Measurements from ENCODE around the gene ZNF467.

The ZNF467 gene

DNA sequence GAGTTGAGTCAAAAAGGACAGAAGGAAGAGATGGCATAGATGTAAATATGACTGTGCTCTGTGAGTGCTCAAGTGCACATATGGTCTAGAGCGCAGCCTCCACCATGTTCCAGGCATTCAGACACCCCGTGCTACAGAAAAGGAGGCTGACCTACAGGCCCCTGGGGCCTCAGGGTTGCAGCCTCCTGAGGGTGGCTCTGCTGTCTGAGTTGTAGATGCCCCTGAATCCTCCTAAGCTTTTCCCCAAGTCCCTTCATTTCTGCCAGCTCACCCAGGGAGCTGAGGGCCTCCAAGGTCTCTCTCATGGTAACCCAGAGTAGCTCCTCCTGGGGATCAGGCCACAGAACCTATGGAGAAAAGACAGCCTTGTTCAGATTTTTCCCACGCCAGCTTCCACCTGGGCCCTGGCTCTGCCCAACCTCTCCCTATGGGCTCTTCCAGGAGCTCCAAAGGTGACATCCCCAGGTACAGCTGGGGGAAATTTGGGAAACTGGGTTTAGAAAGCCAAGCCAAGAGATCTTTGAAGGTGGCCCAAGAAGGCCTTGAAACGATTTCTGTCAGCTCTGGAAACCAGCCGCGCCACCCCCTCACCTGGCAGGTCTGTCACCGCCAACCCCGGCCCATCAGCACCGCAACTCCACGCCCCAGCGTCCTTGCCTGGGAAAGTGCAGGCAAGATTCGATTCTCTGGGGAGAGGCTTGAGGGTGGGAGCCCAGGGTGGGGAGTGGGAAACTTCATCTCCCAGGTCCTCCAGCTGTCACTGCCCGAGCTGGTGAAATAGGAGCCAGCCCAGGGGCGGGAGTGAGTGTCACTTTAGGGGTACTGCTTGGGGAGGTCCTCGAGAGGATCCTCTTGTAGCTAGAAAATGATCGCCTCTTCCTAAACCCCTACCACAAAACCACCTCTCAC is 2.4 kb downstream of the ZNF467 start:
- DNase-seq (ENCODE audit: low read depth): no peak

DNA sequence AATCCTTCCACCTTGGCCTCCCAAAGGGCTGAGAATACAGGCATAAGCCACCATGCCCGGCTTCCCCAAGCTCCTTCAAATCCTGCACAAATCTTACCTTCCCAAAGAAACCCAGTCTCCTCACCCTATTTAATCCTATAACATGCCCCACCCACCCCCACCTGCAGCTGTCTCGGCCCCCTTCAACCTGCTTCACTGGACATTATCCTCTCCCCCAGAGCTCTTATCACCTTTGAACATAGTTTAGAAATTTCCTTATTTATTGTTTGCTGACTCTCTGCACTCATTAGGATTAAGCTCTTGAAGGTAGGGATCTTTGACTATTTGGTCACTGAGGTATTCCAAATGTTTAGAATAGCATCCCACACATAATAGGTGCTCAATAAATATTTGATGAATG is 3.5 kb downstream of the ZNF467 start:
- no peak for DNase-seq (ENCODE audit: low read depth)

DNA sequence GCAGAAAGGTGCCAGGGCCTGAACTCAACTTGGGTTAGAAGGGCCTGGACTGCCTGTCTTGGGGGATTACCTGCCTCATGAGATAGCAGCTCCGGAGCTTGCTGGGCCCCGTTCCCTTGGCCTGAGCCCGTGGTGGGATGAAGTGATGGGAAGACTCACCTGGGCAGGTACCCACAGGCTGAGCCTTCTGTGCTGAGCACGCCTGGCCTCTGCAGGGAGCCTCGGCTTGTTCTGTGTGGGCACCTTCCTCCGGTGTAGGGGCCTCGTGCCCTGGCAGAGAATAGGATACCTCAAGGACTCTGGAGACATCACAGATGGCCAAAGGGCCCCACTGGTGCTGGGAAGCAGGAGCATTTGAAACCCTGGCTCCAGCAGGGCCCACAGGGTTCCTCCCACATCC is 4.5 kb downstream of the ZNF467 start:
- no peak for DNase-seq (ENCODE audit: low read depth)

DNA sequence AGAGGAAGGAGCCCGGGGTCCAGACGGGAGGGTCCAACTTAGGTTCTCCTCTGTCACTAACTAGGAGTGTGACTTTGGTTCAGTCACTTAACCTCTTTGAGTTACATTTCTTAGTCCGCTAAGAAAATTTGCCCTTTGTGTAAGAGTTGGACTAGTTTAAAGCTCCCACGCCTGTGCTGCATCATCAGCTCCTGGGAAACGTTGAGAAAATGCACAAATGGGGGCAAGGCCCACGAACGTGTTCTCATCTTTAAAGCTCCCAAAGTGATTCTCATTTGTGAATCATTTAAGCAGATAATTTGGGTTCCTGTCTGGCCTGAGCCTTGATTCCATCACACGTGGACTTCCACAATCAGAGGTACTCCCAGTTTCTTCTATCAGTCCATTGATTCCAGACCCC is 6.3 kb downstream of the ZNF467 start:
- DNase-seq (ENCODE audit: low read depth): no peak

DNA sequence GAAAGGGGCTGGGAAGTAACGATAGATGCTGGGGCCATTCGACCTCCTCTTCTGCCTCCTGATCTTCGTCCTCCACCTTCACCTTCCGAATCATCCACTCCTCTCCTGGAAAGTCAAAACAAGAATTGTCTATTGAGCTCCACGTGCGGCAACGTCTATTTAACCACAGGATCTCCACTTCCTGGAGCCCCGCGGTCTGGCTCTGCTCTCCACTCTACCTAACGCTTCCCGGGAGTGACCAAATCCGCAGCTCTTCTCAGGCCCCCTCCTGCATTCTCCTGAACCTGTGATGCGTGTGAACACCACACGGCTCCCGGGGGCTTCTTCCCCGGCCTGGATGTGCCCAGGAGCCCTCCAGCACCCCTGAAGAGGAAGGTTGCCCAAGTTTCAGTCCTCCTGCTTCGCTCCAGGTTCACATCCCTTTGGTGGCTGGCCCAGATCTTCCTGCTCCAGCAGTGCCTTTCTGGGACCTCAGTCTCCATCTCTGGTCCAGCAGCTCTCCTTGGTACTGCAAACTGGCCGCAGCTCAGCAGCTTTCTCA is 7.2 kb downstream of the ZNF467 start:
- no peak for DNase-seq (ENCODE audit: low read depth)

DNA sequence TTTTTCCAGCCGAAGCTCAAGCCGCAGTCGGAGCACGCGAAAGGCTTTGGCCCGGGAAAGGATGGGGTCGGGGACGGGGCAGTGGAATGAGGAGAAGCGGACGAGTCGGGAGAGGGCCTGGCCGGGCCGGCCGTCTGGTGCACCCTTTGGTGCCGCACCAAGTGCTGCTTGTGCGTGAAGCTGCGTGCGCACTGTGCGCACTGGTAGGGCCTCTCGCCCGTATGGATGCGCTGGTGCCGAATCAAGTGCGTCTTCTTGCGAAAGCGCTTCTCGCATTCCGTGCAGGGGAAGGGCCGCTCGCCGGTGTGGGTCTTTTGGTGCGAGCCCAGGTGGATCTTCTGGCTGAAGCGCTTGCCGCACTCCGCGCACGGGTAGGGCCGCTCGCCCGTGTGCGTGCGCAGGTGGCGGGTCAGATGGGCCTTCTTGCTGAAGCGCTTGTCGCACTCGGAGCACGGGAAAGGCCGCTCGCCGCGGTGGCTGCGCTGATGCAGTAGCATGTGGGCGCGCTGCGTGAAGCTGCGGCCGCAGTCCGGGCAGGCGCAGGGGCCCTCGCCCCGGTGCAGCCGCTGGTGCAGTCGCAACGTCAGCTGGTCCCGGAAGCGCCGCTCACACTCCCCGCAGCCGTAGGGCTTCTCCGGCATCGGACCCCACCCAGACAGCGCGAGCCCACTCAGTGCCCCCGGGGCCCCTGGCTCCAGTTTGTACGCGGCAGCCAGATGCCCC is 7.8 kb downstream of the ZNF467 start:
- DNase-seq (ENCODE audit: low read depth): no peak

DNA sequence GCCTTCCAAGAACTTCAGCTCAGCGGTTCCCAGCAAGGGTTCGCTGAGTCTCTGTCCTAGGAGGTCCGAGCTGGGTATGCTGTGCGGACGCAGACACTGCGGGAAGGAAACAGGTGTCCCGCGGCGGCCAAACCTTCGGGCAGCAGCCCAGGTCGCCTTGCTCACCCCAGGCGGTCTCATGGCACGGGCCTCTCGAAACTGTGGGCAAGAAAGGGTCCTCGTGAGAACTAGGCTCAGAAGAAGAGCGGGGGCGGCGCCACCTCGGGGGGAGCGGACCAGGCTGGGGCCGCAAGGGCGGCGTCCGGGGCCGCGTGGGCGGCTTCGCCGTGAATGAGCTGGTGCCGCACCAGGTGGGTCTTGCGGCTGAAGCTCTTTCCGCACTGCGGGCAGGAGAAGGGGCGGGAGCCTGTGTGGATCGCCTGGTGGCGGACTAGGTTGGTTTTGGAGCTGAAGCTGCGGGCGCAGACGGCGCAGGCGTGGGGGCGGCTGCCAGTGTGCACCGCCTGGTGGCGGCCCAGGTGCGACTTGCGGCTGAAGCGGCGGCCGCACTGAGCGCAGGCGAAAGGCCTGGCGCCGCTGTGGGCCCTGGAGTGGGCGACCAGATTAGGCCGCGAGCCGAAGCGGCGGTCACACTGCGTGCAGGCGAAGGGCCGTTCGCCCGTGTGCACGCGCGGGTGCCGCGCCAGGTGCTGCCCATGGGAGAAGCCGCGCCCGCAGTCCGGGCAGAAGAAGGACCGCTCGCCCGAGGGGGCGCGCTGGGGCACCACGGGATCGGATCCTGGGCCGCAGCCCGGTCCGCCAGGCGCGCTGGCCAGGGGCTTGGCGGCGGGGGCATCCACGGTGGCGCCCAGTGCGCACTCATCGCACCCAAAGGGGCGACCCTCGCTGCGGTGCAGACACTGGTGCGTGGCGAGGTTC is 8.6 kb downstream of the ZNF467 start:
- DNase-seq (ENCODE audit: low read depth): no peak

DNA sequence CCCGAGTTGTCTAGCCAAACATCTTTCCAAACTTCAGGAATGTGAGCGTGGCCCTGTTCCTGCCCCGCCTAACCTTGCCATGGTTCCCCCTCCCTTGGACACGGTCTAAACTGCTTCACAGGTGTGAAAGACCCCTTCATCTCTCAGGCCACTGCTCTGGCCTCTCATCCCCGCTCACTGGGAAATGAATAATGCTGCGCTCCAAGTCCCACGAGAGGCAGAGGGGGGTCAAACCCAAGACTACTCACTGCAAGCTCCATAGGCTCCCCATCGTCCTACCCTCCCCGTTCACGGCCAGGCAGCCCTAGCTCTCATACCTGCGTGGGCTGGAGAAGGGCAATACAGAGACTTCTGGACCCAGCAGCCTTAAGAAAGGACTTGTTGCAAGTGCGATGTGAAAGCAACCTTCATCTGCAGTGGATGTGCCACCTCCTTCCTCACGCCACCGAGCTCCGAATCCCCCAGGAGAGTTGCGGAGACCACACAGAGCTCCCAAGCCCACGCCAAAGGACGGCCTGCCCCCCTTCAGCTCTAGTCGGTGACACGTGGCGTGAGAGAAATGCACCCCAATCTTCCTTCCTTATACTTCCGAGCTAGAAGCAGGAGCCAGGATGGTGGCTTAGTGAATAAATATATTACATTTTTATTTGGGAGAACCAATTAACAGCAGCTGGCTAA is 9.7 kb downstream of the ZNF467 start:
- no peak for DNase-seq (ENCODE audit: low read depth)

DNA sequence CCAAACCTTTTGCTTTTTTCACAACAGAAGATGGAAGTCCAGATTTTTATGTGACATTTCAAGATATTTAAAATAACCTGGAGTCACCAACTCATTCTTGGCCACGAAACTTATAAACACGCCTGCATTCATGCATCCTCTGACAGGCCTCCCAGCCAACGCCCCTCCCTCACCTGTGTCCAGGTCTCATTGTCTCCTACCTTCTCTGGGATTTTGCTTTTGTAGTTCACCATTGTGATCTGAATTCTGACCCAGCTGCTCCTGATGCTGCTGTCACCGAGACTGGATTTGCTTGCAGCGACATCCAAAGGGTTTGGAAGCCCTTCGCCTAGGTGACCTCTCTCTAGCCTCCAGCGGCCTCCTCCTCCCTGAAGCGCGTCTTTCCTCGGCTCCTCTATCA is 10.8 kb downstream of the ZNF467 start:
- no peak for DNase-seq (ENCODE audit: low read depth)

DNA sequence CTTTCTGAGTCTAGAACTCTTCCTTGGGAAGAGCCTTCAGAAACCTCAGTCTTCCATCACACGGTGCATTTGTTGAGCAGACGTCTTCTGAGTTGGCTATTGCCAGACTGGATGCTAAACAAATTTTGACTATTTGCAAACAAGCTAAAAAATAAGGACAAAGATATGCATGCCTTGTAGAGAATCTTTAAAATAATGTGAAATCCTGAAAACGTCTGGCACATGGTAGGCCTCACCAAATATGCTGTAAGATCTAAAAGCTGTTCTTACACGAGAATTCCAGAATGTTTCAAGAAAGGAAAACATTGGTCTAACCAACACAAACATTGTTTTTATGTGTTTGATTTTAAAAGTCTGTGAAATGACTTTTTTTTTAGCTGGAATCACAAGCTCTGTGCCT is 11.3 kb downstream of the ZNF467 start:
- no peak for DNase-seq (ENCODE audit: low read depth)

DNA sequence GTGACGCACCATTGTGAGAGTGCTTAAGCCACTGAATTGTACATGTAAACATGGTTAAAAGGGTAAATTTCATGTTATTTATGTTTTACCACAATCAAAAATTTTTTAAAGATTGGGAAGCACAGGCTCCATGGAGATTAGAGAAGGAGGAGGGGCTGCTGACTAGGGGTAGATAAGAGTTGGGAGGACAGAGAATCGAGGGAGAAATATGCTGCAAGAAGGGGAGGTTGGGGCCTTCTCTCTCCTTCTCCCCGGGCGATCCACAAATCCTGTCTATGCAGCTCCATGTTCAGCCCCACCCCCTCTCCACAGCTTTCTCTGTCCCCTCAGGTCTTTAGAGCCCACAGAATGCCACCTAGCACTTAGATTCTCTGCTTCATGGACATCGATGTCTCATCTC is 12.1 kb downstream of the ZNF467 start:
- DNase-seq (ENCODE audit: low read depth): no peak

DNA sequence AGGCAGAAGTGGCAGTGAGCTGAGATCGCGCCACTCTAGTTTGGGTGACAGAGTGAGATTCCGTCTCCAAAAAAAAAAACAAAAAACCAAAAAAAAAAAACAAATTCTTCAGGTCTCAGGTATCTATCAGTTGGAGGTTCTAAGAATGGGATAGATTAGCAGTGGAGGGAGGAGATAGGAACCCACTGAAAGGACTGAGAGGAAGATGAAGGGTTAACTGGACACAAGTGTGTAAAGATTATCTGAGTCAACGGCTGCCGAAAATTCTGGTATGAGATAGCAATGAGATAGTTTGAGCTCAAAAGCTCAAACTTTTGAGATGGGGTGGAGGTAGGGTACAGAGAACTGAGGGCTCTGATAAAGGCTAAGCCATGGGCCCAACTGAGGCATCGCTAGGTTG is 12.8 kb downstream of the ZNF467 start:
- no peak for DNase-seq (ENCODE audit: low read depth)

DNA sequence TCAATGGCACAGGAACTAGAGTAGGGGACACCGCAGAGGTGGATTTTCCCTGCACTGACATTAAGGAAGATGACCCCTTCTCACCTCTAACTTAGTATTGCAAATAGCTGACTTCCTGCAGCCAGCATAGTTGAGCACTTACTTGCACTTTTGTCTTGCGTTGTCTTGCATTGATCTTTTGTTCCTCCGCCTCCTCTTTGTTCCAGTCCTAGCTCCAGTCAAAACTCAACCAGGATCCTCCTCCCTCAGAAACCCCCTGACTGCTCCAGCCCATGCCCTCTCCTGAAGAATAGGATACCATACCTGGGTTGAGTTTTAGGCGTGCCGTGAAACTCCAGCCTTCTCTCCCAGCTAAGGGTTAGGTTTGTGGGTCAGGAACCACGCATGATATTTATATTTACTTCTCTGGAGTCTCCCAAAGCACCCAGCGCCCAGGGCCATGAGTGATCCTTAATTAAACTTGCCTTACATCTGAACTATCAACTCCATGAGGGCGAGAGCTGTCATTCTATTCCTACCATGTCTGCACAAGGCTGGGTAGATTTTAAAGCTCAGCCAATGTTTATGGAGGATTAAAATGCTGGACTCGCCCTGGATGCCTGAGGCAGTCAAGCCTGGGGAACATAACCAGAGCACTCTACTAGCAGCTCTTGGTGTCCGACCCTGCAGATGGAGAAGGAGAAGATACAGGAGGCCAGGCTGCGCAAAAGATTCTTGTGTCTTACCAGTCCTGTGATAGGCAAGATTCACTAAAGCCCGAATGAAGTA is 14.1 kb downstream of the ZNF467 start:
- DNase-seq (ENCODE audit: low read depth): no peak

DNA sequence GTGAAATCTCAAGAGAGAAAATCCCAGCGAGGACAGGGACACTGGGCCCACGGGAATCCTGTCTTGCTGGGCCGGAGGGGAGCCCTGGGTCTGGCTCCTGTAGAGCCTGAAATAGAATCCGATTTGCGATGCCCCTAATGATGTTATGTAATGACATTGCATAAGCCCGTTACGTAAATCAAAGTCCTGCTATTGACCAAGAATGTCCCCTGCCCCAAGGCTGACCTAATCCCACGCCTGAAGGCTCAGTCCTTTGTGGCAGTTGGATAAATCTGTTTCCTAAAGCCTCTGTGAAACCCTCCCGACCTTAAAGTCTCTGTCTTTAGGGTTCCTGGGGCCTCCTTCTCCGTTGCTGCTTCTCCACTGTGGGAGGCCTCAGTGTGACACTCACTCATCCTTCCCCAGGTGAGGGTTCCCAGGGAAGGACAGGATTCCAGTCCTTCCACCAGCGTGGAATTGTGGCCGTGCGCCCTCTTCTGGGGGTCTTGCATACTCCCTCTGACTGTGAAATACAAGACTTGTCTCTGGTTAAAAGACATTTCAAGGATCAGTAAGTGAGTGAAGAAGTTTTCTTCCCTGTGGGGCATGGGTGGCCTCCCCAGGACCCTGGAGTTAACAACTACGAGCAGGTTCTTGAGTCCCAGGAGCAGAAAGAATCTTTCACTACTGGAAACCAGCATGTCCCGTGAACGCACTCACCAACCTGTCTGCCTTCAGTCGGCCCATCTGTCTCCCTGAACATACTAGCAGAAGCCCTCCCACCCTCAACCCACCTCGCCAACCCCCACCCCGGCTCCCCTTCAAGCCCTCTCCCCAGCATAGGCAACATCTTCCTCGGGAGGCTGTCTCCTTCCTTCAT is 19.8 kb downstream of the ZNF467 start:
- DNase-seq (ENCODE audit: low read depth): no peak

DNA sequence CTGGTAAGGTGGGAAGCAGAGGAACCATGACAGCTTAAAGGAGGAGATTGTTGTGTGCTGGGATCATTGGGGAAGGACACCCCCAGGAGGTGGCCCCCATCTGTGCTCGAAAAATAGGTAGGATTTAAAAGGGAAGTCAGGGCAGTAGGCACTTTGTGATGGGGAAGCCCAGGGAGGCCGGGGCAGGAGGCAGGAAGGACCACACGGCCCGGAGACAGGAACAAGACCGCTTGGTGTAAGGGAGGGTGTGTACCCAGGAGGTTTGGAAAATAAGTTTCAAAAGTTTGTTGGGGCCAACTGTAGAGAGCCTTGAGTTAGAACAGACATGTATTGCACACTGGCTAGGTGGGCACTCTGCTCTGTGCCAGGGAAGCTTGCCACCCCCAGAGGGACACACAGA is 20.7 kb downstream of the ZNF467 start:
- DNase-seq (ENCODE audit: low read depth): no peak

DNA sequence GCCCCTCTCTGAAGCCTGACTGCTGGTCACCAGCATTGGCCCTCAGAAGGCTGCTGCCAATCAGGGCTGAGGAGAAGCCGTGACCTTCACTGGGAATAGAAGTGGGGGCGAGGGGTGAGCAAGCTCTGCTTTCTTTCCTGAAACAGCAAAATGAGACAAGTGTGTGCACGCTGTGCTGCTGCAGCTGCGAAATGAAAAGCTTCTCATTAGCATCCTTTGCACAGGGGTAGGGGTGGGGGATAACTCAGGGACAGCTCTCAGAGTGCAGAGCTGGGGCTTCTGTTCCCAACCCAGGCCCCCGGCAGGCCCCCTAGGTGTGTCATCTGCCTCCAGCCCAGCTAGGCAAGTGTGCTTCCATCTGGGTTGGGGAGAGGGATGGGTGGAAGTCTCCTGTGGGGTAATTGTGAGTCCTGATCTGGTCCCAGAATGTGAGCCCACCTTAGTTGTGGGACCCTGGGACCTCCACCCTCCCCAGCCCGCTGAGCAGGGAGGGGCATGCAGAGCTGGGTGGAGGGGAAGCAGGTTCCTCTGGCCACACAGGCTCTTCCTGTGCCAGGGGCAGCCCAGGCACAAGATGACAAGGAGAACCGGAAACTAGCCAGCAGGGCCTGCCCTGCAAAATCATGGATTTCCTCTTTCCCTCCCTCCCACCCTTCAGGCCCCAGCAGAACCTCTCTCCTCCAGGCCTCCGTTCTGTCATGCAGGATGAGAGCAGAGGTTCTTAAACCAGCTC is 22.2 kb downstream of the ZNF467 start:
- DNase-seq (ENCODE audit: low read depth): no peak

DNA sequence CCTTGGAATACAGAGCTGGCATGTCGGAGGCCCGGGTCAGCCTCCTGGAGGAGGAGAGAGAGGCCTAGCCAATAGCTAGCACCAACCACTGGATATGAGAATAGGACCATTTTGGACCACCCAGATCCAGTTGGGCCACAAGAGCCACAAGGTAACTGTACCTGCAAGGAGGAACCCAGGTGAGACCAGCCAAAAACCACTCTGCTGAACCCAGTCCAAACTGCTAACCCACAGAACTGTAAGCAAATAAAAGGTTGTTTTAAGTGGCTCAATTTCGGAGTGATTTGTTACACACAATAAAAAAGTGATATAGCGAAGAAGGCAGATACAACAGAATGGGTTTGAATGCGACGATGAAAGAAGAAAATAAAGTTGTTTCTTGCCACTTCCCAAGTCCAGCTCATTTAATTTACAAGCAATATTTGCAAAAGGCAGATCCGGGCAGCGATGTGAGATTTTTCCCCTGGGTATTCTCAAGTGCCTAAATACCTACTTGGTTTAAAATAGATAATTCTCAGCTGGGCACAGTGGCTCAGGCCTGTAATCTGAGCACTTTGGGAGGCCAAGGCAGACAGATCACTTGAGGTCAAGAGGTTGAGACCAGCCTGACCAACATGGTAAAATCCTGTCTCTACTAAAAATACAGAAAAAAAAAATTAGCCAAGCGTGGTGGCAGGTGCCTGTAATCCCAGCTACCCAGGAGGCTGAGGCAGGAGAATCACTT is 23.1 kb downstream of the ZNF467 start:
- DNase-seq (ENCODE audit: low read depth): no peak

DNA sequence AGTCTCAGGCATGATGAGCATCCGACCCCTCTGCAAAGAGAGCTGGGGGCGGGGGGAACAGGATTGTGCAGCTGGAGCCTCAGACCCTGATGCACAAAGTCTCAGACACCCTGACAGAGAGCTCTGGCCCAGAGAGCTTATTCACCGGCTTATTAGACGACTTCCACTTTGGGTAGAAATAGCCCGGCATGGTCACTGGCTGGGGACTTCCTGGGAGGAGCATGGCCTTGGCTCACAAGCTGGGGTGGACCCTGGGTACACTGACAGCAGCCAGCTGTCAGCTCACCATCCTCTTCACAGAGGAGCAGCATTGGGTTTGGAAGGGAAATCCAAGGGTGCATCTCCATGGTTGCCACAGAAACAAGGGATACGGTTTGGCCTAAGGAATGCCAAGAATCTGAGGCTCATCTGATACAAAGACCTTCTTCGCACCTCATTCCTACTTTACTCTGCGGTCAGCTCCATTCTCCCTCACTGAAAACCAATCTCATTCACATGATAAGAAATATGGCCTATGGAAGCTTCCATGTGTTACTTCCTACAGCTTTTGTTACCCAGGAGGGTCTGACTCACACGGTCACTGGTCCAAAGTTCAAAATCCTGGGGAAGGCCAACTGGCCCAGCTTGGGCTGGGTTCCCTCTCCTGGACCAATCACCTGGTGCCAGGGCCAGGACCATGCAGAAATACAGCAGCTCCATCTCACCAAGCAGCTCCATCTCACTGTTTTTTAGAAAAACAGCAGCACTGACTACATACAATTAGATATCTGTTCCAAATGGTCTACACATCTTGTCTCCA is 25.1 kb downstream of the ZNF467 start:
- no peak for DNase-seq (ENCODE audit: low read depth)
